IPS DF 6.9 (cell line): Measurements from ENCODE around the gene UHMK1.
A peak's percentile ranks its signal among the peaks of the same experiment; 100 is the strongest.
"Not testable (repeated sequence)": the region's sequence is repeated elsewhere in the genome, so short reads cannot be mapped to it uniquely, and the experiment has no call there.

ENCODE experiments used
- DNase-seq: peaks from one replicate; pipeline ENCODE4 v3.0.0-alpha.2; 2013; ENCODE audit warnings: low read depth, low spot score
- H3K27ac ChIP-seq: one replicate; pipeline ENCODE4 v1.5.1; 2013; ENCODE audit warnings: low read length, control low read depth
- H3K27me3 ChIP-seq: 2 replicates; pipeline ENCODE4 v1.6.1; 2013; ENCODE audit warnings: mild to moderate bottlenecking, low read length; ENCODE audit not compliant: control insufficient read depth, insufficient read depth
- H3K36me3 ChIP-seq: 2 replicates; pipeline ENCODE4 v1.6.1; 2013; ENCODE audit warnings: low read length; ENCODE audit not compliant: control insufficient read depth, insufficient read depth
- H3K4me1 ChIP-seq: 2 replicates; pipeline ENCODE4 v1.6.1; 2013; ENCODE audit warnings: low read length; ENCODE audit not compliant: control insufficient read depth, insufficient read depth
- H3K4me3 ChIP-seq: 2 replicates; pipeline ENCODE4 v1.5.1; 2013; ENCODE audit warnings: mild to moderate bottlenecking, low read length
- H3K9me3 ChIP-seq: 2 replicates; pipeline ENCODE4 v1.6.1; 2013; ENCODE audit warnings: low read length, inconsistent platforms; ENCODE audit not compliant: control insufficient read depth, insufficient read depth
- WGBS: extraction: QIAGEN DNeasy Blood & Tissue Kit; methylation state at CpG from one replicate; pipeline ENCODE4 v1.1.7; 2013; ENCODE audit warnings: mixed read lengths, missing lambda C conversion rate; ENCODE audit not compliant: insufficient read length, insufficient coverage; 5-methylcytosine and 5-hydroxymethylcytosine counted together

Gene UHMK1, protein sequence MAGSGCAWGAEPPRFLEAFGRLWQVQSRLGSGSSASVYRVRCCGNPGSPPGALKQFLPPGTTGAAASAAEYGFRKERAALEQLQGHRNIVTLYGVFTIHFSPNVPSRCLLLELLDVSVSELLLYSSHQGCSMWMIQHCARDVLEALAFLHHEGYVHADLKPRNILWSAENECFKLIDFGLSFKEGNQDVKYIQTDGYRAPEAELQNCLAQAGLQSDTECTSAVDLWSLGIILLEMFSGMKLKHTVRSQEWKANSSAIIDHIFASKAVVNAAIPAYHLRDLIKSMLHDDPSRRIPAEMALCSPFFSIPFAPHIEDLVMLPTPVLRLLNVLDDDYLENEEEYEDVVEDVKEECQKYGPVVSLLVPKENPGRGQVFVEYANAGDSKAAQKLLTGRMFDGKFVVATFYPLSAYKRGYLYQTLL

DNA sequence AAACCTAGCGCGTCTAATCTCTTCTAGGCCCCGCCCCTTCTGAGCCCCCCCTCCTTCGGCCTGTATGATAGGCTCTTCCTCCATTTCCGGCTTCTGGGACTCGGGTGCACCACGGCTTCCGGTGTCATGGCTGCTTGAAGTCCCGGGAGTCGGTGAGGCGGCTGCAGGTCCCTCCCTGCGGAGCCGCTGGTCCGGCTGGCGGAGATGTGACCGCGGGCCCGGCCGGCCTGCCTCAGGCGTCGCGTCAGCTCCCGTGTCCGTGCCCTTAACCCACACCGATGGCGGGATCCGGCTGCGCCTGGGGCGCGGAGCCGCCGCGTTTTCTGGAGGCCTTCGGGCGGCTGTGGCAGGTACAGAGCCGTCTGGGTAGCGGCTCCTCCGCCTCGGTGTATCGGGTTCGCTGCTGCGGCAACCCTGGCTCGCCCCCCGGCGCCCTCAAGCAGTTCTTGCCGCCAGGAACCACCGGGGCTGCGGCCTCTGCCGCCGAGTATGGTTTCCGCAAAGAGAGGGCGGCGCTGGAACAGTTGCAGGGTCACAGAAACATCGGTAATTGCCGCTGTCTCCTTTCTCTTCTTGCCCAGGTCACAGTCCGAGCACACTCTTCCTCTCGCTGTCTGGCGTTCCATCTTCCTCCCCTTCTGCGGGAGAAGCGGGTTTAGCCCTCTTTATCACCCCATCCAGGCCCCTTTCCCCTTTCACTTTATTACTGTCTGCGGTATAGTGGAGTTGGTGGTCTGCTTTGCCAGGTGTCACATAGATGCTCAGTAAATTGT, at the start of gene UHMK1:
UHMK1 (plus strand) TSS at position 96 of the 773 bp plus-strand sequence; CDS start at position 279, 183 bp downstream.
- Histone ChIP-seq H3K27me3 (no peaks in the 10 kb centered on the region), H3K4me1 (no peaks in the 10 kb centered on the region), H3K36me3 (no peaks in the 10 kb centered on the region; the same call in 1 of the 2 replicates), H3K4me3 (peak within 1 kb of the TSS; percentile 95), H3K9me3 (no peaks in the 10 kb centered on the region), H3K27ac (no peak within 1 kb of the TSS)
- DNase-seq, result peak; percentile 61
- no CpG with 5 or more reads among the region's 61 CpGs for WGBS

DNA sequence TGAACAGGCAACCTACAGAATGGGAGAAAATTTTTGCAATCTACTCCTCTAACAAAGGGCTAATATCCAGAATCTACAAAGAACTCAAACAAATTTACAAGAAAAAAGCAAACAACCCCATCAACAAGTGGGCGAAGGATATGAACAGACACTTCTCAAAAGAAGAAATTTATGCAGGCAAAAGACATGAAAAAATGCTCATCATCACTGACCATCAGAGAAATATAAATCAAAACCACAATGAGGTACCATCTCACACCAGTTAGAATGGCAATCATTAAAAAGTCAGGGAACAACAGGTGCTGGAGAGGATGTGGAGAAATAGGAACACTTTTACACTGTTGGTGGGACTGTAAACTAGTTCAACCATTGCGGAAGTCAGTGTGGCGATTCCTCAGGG, 43.3 kb upstream of the UHMK1 start:
- H3K4me3 ChIP-seq, H3K4me1 ChIP-seq, H3K36me3 ChIP-seq, DNase-seq, H3K27ac ChIP-seq, H3K27me3 ChIP-seq, H3K9me3 ChIP-seq: not testable (repeated sequence)
- WGBS, result no CpG with 5 or more reads among the region's 3 CpGs

DNA sequence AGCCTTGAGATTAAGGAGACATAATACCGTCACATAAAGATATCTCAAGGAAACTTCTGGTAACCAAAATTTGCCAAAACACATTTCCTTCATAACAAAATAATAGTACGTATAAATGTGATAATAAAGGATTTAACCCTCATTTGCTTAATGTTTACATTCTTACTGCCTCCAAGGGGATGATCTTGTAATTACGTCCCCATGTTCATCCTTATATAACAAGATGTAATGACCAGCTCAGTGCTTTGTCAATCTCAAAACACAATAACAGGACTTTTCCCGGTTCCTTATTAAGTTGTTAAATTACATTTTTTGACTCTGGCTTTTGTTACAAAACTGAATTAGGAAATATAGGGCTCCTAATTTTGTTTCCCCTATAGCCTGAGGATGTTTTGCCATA, 41.3 kb upstream of the UHMK1 start:
- no CpG with 5 or more reads among the region's 4 CpGs for WGBS
- Histone ChIP-seq H3K4me3 (no peak overlapping the region), H3K27me3 (no peaks in the 10 kb centered on the region), H3K36me3 (no peaks in the 10 kb centered on the region), H3K9me3 (no peaks in the 10 kb centered on the region), H3K27ac (no peak overlapping the region), H3K4me1 (no peaks in the 10 kb centered on the region)
- no peak for DNase-seq

DNA sequence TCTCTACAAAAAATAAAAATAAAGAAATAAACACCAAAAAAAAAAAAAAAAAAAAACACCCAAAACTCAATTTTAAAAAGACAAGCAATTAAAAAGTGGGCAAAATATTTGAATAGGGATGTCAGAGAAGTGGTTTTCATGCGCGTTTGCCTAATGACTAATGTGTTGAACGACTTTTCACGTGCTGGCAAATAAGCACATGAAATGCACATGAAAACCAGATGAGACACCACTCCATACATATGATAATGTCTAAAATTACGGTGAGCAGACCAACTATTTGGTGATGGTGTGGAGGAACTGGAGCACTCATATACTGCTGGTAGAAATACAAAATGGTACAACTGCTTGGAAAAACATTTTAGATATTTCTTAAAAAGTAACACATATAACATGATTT, 39.4 kb upstream of the UHMK1 start:
- Histone ChIP-seq H3K9me3 (no peaks in the 10 kb centered on the region), H3K36me3 (no peaks in the 10 kb centered on the region), H3K4me3 (no peak overlapping the region), H3K4me1 (no peaks in the 10 kb centered on the region), H3K27me3 (no peaks in the 10 kb centered on the region), H3K27ac (no peak overlapping the region)
- no CpG with 5 or more reads among the region's 5 CpGs for WGBS
- DNase-seq, result no peak

DNA sequence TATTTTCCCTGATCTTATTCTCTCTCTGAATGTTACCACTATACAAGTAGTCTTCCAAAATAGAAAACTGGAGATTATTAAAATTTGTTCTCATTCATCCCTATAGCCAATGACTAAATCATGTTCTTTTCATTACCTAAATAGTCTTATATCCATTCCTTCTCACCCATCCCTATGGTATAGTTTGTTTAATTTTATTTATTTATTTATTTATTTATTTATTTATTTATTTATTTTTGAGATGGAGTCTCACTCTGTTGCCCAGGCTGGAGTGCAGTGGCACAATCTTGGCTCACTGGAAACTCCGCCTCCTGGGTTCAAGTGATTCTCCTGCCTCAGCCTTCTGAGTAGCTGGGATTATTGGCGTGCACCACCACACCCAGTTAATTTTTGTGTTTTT, 35.2 kb upstream of the UHMK1 start:
- WGBS, result no CpG with 5 or more reads among the region's 2 CpGs
- not testable (repeated sequence) for H3K27ac ChIP-seq, H3K4me3 ChIP-seq, H3K27me3 ChIP-seq, H3K36me3 ChIP-seq, H3K9me3 ChIP-seq, H3K4me1 ChIP-seq, DNase-seq

DNA sequence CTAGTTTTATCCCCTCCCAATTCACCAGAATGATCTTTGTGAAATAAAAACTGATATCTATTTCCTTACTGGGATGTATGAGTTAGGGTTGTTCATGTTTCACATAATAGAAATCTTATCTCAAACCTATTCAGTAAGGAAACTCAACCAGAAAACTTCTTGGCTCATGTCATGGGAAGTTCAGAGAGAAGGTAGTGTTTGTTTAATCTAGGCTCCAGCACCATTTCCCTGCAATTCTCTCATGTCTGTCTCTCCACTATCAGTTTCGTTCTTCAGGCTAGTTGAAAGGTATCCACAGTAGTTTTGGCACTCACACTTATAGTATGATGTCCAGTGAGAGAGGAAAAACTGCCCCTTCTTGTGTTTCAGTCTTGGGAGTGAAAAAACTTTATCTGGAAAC, 34.6 kb upstream of the UHMK1 start:
- no peak overlapping the region for H3K4me3 ChIP-seq
- DNase-seq, result no peak
- H3K36me3 ChIP-seq, result no peaks in the 10 kb centered on the region
- no peaks in the 10 kb centered on the region for H3K27me3 ChIP-seq
- no peaks in the 10 kb centered on the region for H3K4me1 ChIP-seq
- no peak overlapping the region for H3K27ac ChIP-seq
- WGBS, result no CpG with 5 or more reads among the region's 1 CpG
- H3K9me3 ChIP-seq, result no peaks in the 10 kb centered on the region

DNA sequence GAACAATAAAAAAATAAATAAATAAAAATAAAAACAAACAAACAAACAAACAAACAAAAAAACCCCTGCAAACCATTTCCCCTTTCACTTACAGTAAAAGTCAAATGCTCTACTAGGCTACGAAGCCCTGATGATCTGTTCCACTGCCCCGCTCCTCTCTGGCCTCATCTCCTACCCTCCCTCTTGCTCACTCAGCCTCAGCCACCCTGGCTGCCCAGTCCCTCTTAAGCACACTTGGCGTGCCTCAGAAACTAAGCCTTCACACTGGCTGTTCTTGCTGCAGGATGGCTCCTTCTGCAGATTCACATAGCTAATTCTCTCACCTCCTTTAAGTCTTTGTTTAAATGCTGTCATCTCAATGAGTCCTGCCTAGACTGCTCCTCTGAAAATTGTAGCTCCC, 30.8 kb upstream of the UHMK1 start:
- DNase-seq, result no peak
- WGBS, result no CpG with 5 or more reads among the region's 3 CpGs
- no peaks in the 10 kb centered on the region for H3K27me3 ChIP-seq
- no peaks in the 10 kb centered on the region for H3K36me3 ChIP-seq
- H3K9me3 ChIP-seq, result no peaks in the 10 kb centered on the region
- H3K4me1 ChIP-seq, result no peaks in the 10 kb centered on the region
- no peak overlapping the region for H3K27ac ChIP-seq
- H3K4me3 ChIP-seq, result no peak overlapping the region

GRCh38 chr1:162470216-162470615, 27.4 kb upstream of the UHMK1 start:
- no peak overlapping the region for H3K4me3 ChIP-seq
- no peaks in the 10 kb centered on the region for H3K36me3 ChIP-seq
- WGBS, result no CpG with 5 or more reads among the region's 2 CpGs
- H3K27me3 ChIP-seq, result no peaks in the 10 kb centered on the region
- H3K9me3 ChIP-seq, result no peaks in the 10 kb centered on the region
- peaks cover 1% of the 10 kb centered on the region; the same call in 1 of the 2 replicates for H3K4me1 ChIP-seq
- no peak overlapping the region for H3K27ac ChIP-seq
- no peak for DNase-seq

DNA sequence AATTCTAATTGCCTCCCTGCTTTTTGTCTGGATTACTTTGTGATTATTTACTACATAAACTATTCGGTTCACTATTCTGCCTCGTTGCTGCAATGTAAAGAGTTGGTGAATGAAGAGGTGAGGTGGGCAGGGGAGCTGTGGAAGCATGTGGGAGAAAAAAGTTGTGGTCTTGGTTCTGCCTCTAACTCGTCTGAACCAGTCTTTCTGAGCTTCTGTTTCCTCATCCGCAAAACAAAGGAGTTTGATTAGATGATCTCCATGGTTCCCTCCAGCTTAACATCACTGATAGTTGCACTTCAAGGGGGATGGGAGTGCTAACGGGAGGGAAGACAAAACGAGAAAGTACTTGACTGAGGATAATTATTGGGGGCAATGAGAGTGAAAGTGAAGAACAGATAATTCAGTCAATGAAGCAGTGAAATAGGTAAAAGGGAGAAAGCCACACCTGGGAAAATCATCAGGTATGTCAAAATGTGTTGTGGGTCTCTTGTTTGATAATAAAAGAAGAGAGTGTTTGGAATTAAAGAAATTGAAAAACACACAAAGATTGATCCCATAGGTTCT, 26.2 kb upstream of the UHMK1 start:
- WGBS, result no CpG with 5 or more reads among the region's 6 CpGs
- DNase-seq, result peak; percentile 37

DNA sequence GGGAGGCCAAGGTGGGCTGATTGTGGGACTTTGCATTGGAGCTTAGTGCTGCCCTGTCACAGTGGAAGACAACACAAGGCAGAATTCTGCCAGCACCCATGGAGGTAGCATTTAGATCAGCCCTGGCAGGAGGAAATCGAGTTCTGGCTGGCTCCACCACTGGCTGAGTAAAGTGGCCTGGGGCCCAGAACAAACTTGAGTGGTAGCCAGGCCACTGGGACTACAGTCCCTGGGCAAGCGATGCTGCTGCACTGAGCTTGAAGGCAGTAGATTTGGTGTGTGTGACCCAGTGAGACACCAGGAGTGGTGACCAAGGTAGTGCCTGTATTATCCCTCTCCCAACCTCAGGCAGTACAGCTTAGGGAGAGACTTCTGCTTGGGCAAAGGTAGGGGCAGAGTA, 22.5 kb upstream of the UHMK1 start:
- no CpG with 5 or more reads among the region's 2 CpGs for WGBS
- H3K27ac ChIP-seq, result no peak overlapping the region
- H3K4me3 ChIP-seq, result no peak overlapping the region
- DNase-seq, result no peak
- peaks cover 4% of the 10 kb centered on the region; the same call in 1 of the 2 replicates for H3K4me1 ChIP-seq
- H3K27me3 ChIP-seq, result no peaks in the 10 kb centered on the region
- H3K36me3 ChIP-seq, result no peaks in the 10 kb centered on the region
- no peaks in the 10 kb centered on the region for H3K9me3 ChIP-seq

More for the DNA sequence above, 26.2 kb upstream of the UHMK1 start:
- no peak overlapping the region for H3K4me3 ChIP-seq
- H3K27me3 ChIP-seq, result no peaks in the 10 kb centered on the region
- H3K36me3 ChIP-seq, result no peaks in the 10 kb centered on the region
- no peaks in the 10 kb centered on the region for H3K9me3 ChIP-seq
- no peak overlapping the region for H3K27ac ChIP-seq
- peaks cover 4% of the 10 kb centered on the region; the same call in 1 of the 2 replicates for H3K4me1 ChIP-seq
